HG03135 (cell line): ENCODE results near the gene ARHGAP6.
A peak's percentile ranks its signal among the peaks of the same experiment; 100 is the strongest.

Experiments
- ATAC-seq: cut with Tn5 transposase; IDR thresholded peaks from one replicate; pipeline ENCODE4 v1.9.1; 2021; ENCODE audit warnings: mild to moderate bottlenecking, moderate library complexity; ENCODE audit not compliant: unreplicated experiment

ARHGAP6 gene

DNA sequence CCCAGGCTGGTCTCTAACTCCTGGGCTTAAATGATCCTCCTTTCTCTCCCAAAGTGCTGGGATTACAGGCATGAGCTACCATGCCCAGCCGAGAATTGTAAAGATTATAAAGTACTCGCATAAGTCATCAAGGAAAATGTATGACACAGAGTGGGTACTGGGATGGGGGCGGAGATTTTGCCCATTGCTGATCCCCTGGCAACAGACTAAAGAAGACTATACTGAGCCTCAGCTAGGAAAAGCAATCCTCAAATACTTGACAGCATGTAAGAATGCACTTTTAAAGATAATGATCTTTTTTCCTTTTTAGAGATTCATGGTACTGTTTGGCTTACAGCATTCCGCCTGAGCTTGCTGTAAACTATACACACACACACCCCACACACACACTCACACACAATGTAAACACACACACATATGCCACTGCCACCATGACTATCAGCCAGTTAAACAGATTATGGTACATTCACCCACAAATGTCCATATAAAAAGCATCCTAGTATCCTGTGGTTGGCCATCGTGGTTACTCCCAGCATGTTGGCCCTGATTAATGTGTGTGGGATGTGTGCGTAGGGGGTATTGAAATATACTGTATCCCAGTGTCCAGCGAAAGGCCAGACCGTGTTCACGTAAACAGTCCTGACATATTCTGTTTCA is 259.5 kb downstream of the ARHGAP6 start:
- ATAC-seq: no peak

DNA sequence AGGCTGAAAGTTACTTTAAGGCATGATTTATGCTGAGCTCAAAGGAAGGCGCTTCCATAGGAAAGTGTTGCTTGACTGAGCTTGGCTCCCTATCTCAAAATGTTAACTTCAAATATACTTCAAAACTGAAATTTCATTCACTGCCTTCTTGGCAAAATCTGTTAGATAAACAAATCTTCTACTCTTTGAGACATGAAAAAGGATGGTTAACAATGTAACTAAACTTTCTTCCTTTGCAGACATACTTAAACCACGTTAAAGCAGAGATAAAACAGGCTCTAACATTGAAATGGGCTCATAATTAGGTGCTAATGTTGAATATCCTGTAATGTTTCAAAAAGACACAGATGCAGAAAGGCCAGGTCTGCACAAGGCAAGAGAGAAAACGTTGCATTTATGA is 262.1 kb downstream of the ARHGAP6 start:
- ATAC-seq: no peak

DNA sequence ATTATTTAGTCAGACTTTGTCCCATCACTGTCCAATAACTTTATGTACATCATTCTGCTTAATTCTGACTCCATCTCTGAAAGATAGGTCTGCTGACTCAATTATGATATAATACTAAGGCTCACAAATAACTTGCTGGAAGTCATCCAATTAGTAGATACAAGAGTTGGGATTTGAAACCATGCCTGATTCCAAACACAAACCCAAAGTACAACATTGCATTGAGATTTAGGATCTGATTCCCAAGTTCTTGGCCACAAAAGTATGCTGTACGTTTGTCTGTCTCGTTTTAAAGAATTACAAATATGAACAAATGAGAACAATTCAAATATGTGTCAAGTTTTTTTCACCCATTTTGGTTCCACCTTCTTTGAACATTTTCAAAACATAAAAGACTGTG is 263.8 kb downstream of the ARHGAP6 start:
- ATAC-seq: no peak

DNA sequence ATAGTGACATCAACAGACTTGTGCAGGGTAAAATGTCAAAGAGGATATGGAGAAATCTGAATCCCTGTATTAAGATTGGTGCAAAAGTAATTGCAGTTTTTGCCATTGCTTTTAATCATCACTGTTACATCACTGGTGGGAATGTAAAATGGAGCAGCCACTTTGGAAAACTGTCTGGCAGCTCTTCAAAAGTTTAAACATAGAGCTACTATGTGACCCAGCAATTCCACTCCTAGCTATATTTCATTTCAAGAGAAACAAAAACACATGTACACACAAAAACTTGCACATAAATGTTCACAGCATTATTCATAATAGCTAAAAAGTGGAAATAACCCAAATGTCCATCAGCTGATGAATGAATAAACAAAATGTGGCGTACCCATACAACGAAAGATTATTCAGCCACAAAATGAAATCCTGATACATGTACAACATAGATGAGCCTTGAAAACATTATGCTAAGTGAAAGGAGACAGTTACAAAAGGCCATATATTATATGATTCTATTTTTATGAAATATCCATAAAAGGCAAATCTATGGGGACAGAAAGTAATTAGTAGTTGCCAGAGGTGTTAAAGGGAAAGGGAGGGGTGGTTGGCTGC is 266.1 kb downstream of the ARHGAP6 start:
- ATAC-seq: no peak

DNA sequence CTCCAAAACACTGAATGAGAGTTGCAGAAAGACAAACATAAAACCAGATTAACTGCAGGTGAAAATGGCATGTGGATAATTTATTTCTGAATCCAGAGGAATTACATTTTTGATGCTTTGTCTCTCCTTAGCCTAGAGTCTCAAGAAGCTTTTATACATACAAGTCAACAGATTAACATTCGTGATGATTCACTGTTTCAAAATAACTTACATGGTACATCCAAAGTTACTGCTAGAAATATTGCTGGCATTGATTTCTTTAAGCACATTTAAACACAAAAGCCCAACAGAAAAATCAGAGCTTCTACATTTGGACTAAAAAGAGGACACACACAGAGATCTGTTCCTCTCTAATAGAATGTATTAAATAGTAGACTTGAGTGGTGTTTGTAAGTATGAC is 266.9 kb downstream of the ARHGAP6 start:
- ATAC-seq: no peak

DNA sequence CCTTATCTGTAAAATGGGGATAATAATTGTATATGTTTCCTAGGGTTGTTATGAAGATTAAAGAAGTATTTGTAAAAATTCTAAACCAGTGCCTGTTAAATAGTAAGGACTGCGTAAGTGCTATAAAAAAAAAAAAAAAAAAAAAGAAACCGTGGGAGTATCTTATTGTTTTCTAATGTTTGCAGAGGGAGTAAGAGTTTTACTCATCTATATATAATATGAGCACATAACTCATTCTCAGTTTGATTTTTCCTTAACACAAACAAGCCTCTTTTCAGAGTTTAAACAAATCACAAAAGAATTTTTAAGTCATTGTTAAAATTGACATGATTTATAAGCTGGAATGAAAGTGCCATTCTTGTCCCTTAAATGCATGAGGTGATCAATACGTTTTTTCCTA is 267.6 kb downstream of the ARHGAP6 start:
- no peak for ATAC-seq

DNA sequence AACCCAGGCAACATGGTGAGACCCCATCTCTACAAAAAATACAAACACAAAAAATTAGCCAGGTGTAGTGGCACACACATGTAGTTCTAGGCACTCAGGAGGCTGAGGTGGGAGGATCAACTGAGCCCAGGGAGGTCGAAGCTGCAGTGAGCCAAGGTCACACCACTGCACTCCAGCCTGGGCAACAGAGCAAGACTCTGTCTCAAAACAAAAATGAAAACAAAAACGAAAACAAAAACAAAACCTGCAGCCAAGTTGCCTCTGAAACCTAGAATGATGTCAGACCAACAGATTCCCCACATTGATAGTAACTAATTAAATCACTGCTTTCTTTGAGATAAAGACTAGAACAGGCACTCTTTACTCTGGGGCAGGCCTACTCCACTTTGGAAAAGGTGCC is 268.0 kb downstream of the ARHGAP6 start:
- ATAC-seq: peak; percentile 87

DNA sequence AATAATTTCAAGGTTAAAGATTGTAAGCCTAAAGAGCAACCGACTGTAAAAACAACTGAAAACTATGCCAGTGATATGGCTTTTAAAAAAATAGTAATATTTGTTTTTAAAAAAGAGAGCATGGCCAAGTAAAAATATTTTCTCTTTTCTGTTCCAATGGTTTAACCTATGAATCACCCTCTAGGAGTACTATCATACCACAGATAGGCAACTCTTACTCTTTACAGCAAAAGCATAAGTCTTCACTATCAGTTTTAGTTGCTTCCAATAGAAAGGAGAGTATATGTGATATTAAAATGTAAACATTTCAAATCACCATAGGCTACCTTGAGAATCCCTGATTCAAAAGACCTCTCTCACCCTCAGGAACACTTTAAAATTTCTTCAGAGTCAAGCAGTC is 269.9 kb downstream of the ARHGAP6 start:
- ATAC-seq: no peak

DNA sequence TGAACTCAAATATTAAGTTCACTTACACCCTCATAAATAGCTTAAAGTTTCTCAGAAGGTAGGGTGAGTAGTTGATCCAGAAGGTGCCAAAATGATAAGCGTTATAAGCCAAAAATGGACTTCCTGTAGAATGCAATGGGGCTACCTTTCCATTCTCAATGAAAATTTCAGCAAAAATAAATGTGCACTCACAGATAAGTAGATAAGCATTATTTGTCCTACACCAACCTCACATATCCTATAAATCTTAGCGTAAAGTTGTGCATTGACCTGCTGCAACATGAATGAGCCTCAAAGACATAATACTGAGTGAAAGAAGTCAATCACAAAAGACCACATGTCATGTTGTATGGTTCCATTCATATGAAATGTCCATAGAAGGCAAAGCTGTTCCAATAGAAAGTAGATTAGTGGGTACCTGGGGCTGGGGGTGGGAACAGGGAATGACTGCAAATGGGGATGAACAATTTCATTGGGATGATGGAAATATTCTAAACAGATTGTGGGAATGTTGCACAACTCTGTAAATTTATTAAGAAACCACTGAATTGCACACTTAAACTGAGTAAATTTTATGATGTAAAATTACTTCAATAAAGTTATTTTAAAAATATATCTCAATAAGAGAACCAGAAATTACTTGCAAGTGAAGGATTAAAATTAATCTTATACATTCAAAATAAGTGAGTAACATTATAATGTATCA is 271.6 kb downstream of the ARHGAP6 start:
- no peak for ATAC-seq

DNA sequence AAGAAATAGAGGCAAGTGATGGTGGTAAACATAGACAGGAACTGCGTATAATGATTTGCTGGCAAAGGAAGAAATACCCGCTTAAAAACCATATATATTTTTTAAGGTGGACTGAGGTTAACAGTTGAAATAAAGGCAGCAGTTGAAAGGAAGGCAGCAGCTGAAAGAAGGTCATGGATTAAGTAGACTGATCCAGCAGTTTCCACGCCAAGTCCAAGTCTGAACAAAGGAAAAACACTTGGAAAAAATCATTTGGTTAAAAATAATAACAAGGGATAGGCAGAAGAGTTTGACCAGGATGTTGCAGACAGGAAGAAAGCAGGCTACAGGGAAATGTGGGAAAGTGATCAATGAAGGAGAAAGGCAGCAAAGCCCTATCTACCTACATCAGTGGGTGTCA is 278.9 kb downstream of the ARHGAP6 start:
- ATAC-seq: no peak

DNA sequence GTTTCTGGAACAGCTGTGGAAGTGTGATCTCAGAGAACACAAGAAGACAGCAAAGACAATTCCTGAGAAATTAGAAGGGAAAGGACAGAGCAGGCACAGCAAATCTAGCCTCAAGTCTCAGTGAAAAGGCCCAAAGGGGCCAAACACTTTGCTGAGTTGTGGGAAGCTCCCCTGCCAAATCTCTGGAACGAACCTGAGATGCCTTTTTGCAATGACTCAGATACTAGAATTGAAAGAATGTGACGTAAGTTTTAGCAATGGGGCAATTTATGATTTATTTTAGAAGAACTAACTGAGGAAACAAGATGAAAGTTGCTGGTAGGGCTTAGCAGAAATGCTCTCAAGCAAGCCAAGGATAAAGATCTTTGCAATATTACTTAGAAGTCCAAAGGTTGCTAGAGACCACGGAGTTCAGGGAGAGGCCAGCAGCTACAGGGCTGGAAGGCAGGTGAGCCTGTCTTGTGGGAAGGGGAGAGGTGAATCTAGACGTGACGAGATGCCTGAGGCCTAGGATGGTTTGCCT is 279.7 kb downstream of the ARHGAP6 start:
- ATAC-seq: no peak

DNA sequence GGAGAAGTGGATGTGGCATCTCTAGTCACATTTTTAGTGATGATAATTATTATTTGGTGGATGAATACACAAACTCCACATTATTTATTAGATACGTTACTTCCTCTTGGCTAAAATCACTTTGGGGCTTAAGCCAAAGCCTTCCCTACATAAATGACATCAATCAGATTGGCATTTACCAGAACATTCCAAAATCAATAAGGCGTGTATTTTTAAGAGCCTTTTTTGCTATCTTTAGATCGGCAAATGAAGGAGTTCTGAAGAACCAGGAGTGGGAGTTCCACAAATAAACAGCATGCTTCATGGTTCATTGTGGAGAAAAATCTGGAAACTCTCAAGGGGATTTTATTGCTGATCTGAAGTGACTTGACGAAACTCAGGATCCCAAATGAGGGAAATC is 282.8 kb downstream of the ARHGAP6 start:
- ATAC-seq: no peak

DNA sequence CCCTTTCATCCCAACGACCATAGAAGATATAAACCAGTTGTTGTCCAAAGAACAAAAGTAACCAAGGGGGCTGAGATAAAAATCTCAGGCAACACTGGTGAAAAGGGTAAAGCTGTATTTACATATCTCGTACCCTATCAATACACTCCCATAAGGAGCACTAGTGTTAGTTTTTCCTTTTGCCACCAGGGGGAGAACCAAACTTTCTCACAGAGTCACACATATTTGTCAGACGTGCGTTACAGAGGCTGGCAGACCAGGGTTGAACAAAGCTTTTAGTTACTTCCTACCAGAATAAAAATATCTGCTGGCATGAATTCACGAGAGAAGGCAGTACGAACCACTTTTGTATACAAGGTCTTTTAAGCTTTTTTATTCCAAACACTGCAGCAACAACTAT is 284.3 kb downstream of the ARHGAP6 start:
- ATAC-seq: peak; percentile 86

DNA sequence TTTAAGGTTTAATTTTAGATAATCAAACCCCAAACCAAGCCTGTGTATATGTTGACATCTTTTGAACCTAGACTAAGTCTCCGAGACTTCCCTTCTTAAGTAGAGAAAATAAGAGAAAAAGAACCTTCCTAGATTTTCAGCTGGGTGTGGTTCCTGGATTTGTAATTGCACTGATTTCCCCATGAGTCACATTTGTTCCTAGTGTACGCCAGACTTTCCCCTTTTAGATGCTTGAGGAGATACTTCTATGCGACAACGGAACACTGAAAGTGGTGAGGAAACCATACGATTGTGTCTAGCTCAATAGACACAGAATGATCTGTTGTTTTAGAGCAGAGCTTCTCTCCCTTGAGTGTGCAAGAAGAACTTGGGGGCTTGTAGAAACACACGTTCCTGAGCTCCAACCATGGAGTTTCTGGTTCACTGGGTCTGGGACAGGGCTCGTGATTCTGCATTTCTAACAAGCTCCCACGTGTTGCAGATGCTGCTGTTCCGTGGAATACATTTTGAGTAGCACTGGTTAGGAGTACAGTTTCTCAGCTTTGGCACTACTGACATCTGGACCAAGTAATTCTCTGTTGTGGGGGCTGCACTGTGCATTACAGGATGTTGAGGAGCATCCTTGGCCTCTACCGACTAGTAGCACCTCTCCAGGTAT is 285.4 kb downstream of the ARHGAP6 start:
- no peak for ATAC-seq

DNA sequence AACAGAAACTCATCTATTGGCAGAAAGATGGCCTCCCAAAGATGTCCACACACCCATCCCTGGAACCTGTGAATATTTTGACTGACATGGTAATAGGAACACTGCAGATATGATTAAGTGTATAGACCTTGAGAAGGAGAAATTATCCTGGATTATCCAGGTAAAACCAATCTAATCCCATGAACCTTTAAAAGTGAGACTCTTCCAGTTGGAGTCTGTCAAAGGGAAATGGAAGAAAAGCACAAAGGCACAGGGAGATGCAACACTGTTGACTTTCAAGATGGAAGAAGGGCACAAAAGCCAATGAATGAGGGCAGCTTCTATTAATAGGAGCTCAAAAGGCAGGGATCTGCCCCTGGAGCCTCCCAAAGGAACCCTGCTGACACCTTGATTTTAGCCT is 289.6 kb downstream of the ARHGAP6 start:
- no peak for ATAC-seq

DNA sequence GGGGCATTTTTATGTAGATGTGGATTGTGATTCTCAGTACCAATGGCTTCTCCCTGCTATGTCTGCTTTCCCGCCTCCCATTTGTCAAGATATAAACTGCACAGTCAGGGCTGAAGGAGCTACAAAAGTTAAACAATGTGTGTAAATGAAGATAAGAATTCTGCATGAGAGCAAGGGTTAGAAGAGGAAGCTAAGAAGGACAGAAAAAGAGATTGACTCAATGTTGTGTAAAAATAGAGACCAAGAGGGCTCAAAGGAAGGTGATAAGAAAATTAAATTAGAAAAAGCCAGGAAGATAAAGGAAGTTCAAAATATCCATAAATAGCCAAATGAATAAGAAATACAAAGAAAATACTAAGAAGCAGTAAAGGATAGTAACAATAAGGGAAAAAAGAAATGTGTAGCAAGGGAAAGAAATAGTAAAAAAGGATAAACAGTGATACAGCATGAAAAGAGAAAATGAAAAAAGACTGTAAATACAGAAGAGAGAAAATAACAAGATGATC is 290.1 kb downstream of the ARHGAP6 start:
- no peak for ATAC-seq

DNA sequence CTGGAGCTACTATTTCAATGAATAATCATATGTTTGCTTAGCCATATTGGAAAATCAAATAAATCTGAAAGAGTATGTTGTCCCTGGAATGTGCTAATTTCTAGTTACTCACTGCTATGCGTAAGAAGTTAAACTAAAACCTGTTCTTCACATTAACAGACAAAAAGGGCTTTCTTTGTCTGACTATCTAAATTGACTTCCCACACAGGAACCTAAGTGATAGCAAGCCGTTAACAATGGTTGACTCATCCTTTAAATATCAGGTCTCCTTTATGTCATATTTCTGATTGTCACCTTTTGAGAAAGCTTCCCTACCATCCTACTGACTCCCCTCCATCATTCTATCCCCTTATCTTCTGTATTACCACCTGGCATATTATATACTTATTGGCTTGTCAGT is 291.1 kb downstream of the ARHGAP6 start:
- ATAC-seq: no peak

DNA sequence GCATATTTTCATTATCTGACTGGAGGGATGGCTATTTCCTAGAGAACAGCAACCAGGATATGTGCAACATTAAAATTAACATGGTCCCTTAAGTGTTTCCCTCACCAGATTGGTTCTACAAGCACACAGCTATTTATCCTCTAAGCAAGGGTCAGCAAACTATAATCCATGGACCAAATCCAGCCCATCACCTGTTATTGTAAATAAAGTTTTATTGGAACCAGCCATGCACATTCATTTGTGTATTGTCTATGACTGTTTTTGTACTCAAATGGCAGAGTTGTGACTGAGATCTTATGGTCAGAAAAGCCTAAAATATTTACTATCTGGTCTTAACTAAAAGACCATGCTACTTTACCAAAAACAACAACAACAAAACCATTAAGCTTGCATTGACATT is 294.6 kb downstream of the ARHGAP6 start:
- no peak for ATAC-seq

DNA sequence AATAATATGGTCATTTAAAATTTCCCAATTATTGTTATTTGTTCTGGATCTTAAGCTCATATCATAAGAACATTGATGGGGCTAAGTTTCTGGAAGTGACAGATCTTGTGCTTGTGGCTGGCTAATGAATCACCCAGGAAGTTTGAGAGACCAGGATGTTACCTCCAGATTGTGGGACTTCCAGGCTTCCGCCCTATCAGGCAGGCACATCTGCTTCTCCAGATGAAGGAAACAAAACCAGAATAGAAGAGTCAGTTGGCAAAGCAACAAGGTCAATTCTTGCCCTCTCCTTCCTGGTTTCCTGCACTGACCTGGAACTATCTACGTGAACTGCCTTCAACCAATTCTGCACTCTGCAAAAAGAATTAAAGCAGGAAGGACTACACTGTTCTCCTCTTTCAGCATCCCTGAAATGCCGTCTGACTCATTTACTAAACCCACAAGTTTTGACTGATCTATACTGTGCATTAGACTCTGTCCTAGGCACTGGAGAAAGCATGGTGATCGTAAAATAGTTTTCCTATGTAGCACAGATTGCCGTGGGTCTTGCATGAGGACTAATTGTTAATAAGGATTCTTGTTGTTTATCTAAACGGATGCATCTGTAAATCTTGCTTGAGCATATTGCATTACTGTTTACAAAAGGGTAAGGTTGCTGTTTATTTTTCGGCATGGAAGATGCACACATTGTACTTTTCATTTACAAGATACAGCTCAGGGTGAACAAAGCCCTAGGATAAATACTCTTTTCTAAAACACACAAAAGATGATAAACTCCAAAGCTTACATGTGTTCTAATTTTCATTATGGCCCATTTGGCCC is 297.9 kb downstream of the ARHGAP6 start:
- no peak for ATAC-seq

DNA sequence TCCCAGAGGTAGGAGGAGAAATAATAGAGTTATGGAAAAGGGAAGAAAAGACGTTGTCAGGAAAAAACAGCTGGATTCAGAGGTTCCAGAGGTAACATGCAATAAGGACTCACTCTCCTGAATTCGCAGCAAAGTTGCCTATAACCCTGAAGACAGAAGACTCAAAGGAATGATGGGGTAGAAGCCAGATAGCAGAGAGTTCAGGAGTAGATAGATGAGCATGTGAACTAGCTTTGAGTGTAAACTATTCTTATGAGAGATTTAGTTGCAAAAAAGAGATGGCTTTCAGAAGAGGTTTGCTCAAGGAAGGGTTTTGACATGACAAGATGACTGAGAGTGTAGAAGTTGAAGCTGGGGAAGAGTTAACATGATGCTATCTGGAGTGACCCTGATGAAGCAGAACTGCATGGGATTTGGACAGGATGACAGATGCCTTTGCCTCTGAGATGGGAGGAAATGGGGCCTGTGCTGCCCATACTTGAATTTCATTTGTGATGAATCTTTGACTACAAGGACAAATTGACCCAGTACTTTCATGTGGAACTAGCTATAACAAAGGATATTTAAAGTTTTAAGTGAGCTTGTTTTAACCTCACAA is 298.6 kb downstream of the ARHGAP6 start:
- no peak for ATAC-seq
